GM12878 (cell line): ENCODE measurements around the gene MUC5AC. TPM values are rescaled to one million over a fixed set of nuclear protein-coding genes. Genes with fewer than 3 reads are reported as not detected.

Experiments used
- ATAC-seq: fragments of 200-7000 bp; cut with Tn5 transposase; 3 replicates; pipeline ENCODE4 v1.9.1; 2020; ENCODE audit warnings: mild to moderate bottlenecking, moderate library complexity
- BruUV-seq: library from RNA; stranded (reverse); fragments of 400-500 nt; replicated peaks from 2 replicates; lab custom pipeline; 2021; lab: Mats Ljungman, UMichigan
- CTCF ChIA-PET: fragments of 300-600 bp; sonication (Branson Sonifier 250); formaldehyde crosslinking; extraction: SDS; loops from one replicate; lab custom pipeline; 2021; ENCODE audit warnings: inconsistent platforms; lab: Yijun Ruan, JAX
- POLR2A ChIA-PET: fragments of 350-600 bp; formaldehyde crosslinking; extraction: SDS; loops from one replicate; lab custom pipeline; 2021; ENCODE audit warnings: inconsistent platforms; lab: Charles Lee
- RAD21 ChIA-PET: fragments of 300-600 bp; sonication (Branson Sonifier 250); formaldehyde crosslinking; loops from one replicate; lab custom pipeline; 2023; ENCODE audit warnings: antibody characterized with exemption; ENCODE audit not compliant: unreplicated experiment; lab: Charles Lee
- SMC1A ChIA-PET: fragments of 300-600 bp; sonication (Branson Sonifier 250); formaldehyde crosslinking; loops from one replicate; lab custom pipeline; 2023; ENCODE audit not compliant: unreplicated experiment, uncharacterized antibody; lab: Charles Lee
- DNase-seq: peaks from one replicate; pipeline ENCODE4 v3.0.0-alpha.2; 2011; ENCODE audit warnings: low read depth, low spot score
- FAIRE-seq: peaks from 3 replicates; lab custom pipeline; 2011; peaks lifted over from hg19 to GRCh38; lab: Jason Lieb, UNC
- H2AFZ ChIP-seq: 2 replicates; pipeline ENCODE4 v1.6.0; 2011; ENCODE audit warnings: low read depth, low read length, control low read depth; ENCODE audit not compliant: control insufficient read depth
- H3K27ac ChIP-seq: 2 replicates; pipeline ENCODE4 v1.5.1; 2011; ENCODE audit warnings: control low read depth; ENCODE audit not compliant: control insufficient read depth, insufficient read depth
- H3K27me3 ChIP-seq, 2 experiments: replicated peaks in 1 of 2; 2 replicates each; pipeline versions ENCODE4 v1.6.0 to v1.6.1; 2011; ENCODE audit warnings: low read length in 1 of 2; ENCODE audit not compliant: control insufficient read depth in 2 of 2, insufficient read depth in 2 of 2
- H3K36me3 ChIP-seq, 2 experiments: 2 replicates each; pipeline ENCODE4 v1.5.1; 2011; ENCODE audit warnings: low read length in 1 of 2; ENCODE audit not compliant: control insufficient read depth in 2 of 2, insufficient read depth in 2 of 2
- H3K4me1 ChIP-seq: 2 replicates; pipeline ENCODE4 v1.6.1; 2011; ENCODE audit warnings: mild to moderate bottlenecking, low read length, moderate library complexity, mixed read lengths; ENCODE audit not compliant: control insufficient read depth, insufficient read depth
- H3K4me2 ChIP-seq: 2 replicates; pipeline ENCODE4 v1.6.0; 2011; ENCODE audit warnings: control low read depth; ENCODE audit not compliant: control insufficient read depth, insufficient read depth
- H3K4me3 ChIP-seq: fragments of 200-600 bp; sonication (generic); 2 replicates; pipeline ENCODE4 v1.5.1; 2016
- H3K79me2 ChIP-seq: 2 replicates; pipeline ENCODE4 v1.6.0; 2011; ENCODE audit warnings: low read length; ENCODE audit not compliant: control insufficient read depth, insufficient read depth
- H3K9ac ChIP-seq: 2 replicates; pipeline ENCODE4 v1.8.0; 2011; ENCODE audit warnings: low read length, control low read depth, mixed read lengths; ENCODE audit not compliant: control insufficient read depth, insufficient read depth
- H3K9me3 ChIP-seq: replicated peaks from 3 replicates; pipeline ENCODE4 v1.5.1; 2011; ENCODE audit warnings: mild to moderate bottlenecking, low read length; ENCODE audit not compliant: control insufficient read depth, insufficient read depth
- H4K20me1 ChIP-seq: 2 replicates; pipeline ENCODE4 v1.6.0; 2011; ENCODE audit not compliant: control insufficient read depth, insufficient read depth
- ATF7 ChIP-seq: fragments of 450-650 bp; IDR thresholded peaks from 2 replicates; pipeline ENCODE4 v1.6.1; 2016; ENCODE audit warnings: low read depth, mild to moderate bottlenecking
- CBX5 ChIP-seq: sonication (generic); IDR thresholded peaks from 2 replicates; pipeline ENCODE4 v1.6.1; 2016; ENCODE audit warnings: low read depth, moderate library complexity, mild to moderate bottlenecking, inconsistent platforms
- CEBPB ChIP-seq, 2 experiments: fragments of 150-350 bp in 1 of 2; IDR thresholded peaks; 2 replicates each; pipeline ENCODE4 v1.6.1; 2012 to 2014; ENCODE audit warnings: low read depth in 2 of 2, low read length in 2 of 2, borderline replicate concordance in 1 of 2, inconsistent platforms in 1 of 2
- CREM ChIP-seq: IDR thresholded peaks from 2 replicates; pipeline ENCODE4 v1.6.1; 2014; ENCODE audit warnings: antibody characterized with exemption, low read depth
- EGR1 ChIP-seq, 2 experiments: IDR thresholded peaks; 1 replicate in 1 of 2; 2 replicates in 1 of 2; pipeline ENCODE4 v1.6.1; 2011 to 2012; ENCODE audit warnings: low read depth in 2 of 2, low read length in 2 of 2, borderline replicate concordance in 1 of 2, mild to moderate bottlenecking in 1 of 2, moderate library complexity in 1 of 2
- KLF5 ChIP-seq: fragments of 450-650 bp; IDR thresholded peaks from 2 replicates; pipeline ENCODE4 v1.6.1; 2014; ENCODE audit warnings: mild to moderate bottlenecking; ENCODE audit not compliant: partially characterized antibody
- LARP7 ChIP-seq: fragments of 450-650 bp; IDR thresholded peaks from 2 replicates; pipeline ENCODE4 v1.6.1; 2017; ENCODE audit warnings: mild to moderate bottlenecking
- NR2C2 ChIP-seq: IDR thresholded peaks from 2 replicates; pipeline ENCODE4 v1.6.1; 2011; ENCODE audit warnings: borderline replicate concordance, low read depth; ENCODE audit not compliant: control insufficient read depth, insufficient read length
- NRF1 ChIP-seq: conservative IDR thresholded peaks from 2 replicates; pipeline ENCODE4 v1.6.1; 2011; ENCODE audit warnings: mild to moderate bottlenecking, low read depth, low read length, improper control_type of control experiment
- RELB ChIP-seq: fragments of 450-650 bp; IDR thresholded peaks from 2 replicates; pipeline ENCODE4 v1.6.1; 2017; ENCODE audit warnings: low read depth, mild to moderate bottlenecking, moderate library complexity
- SMAD1 ChIP-seq: fragments of 450-650 bp; IDR thresholded peaks from 2 replicates; pipeline ENCODE4 v1.6.1; 2018; ENCODE audit warnings: mild to moderate bottlenecking, low read depth; ENCODE audit not compliant: partially characterized antibody
- SP1 ChIP-seq: IDR thresholded peaks from one replicate; pipeline ENCODE4 v1.6.1; 2011; ENCODE audit warnings: low read depth, low read length
- ZBTB11 ChIP-seq: fragments of 450-650 bp; formaldehyde crosslinking; IDR thresholded peaks from 2 replicates; pipeline ENCODE4 v1.5.0; 2022; ENCODE audit warnings: mild to moderate bottlenecking, missing genetic modification characterization
- ZNF207 ChIP-seq: fragments of 450-650 bp; IDR thresholded peaks from 2 replicates; pipeline ENCODE4 v1.6.1; 2014; ENCODE audit warnings: antibody characterized with exemption, mild to moderate bottlenecking, borderline replicate concordance
- ZNF384 ChIP-seq: IDR thresholded peaks from 2 replicates; pipeline ENCODE4 v1.6.1; 2012; ENCODE audit warnings: low read depth, mild to moderate bottlenecking, low read length, improper control_type of control experiment, borderline replicate concordance
- WGBS: methylation state at CpG from one replicate; pipeline ENCODE4 v1.1.6; 2016; ENCODE audit warnings: low lambda C conversion rate; ENCODE audit not compliant: insufficient replicate concordance, insufficient coverage; ENCODE audit errors: missing lambda C conversion rate; 5-methylcytosine and 5-hydroxymethylcytosine counted together
- in situ Hi-C: fragments of 300-500 bp; cut with MboI; formaldehyde crosslinking; loops from 9 replicates; pipeline ENCODE4 v1.14.3; 2018; ENCODE audit warnings: mixed read lengths
- intact Hi-C: fragments of 100-400 bp; cut with micrococcal nuclease; formaldehyde crosslinking; loops from one replicate; pipeline ENCODE4 v1.14.2; 2022; ENCODE audit not compliant: unreplicated experiment
- polyA plus RNA-seq, 11 experiments: library from polyadenylated mRNA; depleted of rRNA in 4 of 11; unstranded in 6 of 11; stranded (reverse) in 5 of 11; fragments of >200 nt; fragmentation: Nextera tagmentation in 4 of 11; fragmentation: Illumina TruSeq in 1 of 11; extraction: Ambion mirVana in 4 of 11; extraction: Trizol in 1 of 11; gene quantifications; 1 replicate in 1 of 11; 2 replicates in 10 of 11; pipeline versions ENCODE4 v1.2.1 to v1.2.3, GENCODE V29; 2011 to 2016; ENCODE audit warnings: inconsistent platforms in 2 of 11, missing spikeins in 2 of 11, low read depth in 1 of 11
- total RNA-seq, 4 experiments: library from RNA; depleted of rRNA in 3 of 4; stranded (reverse); fragments of >200 nt in 3 of 4; fragmentation: Illumina TruSeq in 1 of 4; extraction: Trizol in 1 of 4; gene quantifications; 2 replicates each; pipeline versions ENCODE4 v1.2.1 to v1.2.3, GENCODE V29; 2013 to 2021

The MUC5AC gene
- total and polyA plus RNA-seq, 10 of the 15 experiments (the other 5 are each of a cell fraction or from before 2014, with no cell fraction given) = under 0.01 to 0.01 TPM; not detected in 8

GRCh38 chr11:1123970-1124369 lies 33.8 kb upstream of the MUC5AC start (continued):
- no peak for TF ChIP-seq LARP7
- TF ChIP-seq SP1 = no peak
- no peak for TF ChIP-seq ATF7
- TF ChIP-seq SMAD1 = no peak
- TF ChIP-seq KLF5 = no peak
- TF ChIP-seq NRF1 = no peak
- TF ChIP-seq, all 136 proteins: peak for 0

GRCh38 chr11:1125803-1126202 lies 31.9 kb upstream of the MUC5AC start:
- SMC1A ChIA-PET = no interaction called here
- Histone ChIP-seq H3K4me3 (no peak overlapping the region), H3K79me2 (no peaks in the 10 kb centered on the region), H4K20me1 (no peaks in the 10 kb centered on the region), H3K9me3 (no peaks in the 10 kb centered on the region), H3K4me1 (no peaks in the 10 kb centered on the region), H3K4me2 (no peak overlapping the region), H3K36me3 (no peaks in the 10 kb centered on the region), H3K27ac (no peak overlapping the region), H3K27me3 (no peaks in the 10 kb centered on the region), H3K9ac (no peak overlapping the region), H2AFZ (no peak overlapping the region)
- FAIRE-seq = no peak
- RAD21 ChIA-PET = no interaction called here
- no peak for DNase-seq
- in situ Hi-C loops = no loop called here
- POLR2A ChIA-PET = no interaction called here
- ATAC-seq = no peak
- TF ChIP-seq CEBPB (IDR thresholded peaks at IDR 0.05; ENCODE audit: borderline replicate concordance in 1 of 2, low read depth in 2 of 2, low read length in 2 of 2) (no peak), RELB (no peak), CBX5 (no peak), ZNF384 (no peak), ZBTB11 (CRISPR knock-in tag) (no peak), ZNF207 (no peak), CREM (no peak), NR2C2 (no peak), EGR1 (IDR thresholded peaks at IDR 0.05; ENCODE audit: borderline replicate concordance in 1 of 2, low read depth in 2 of 2, low read length in 2 of 2) (no peak)
- WGBS = 69% methylated on average over 9 of the region's 9 CpGs
- no TSS peak for BruUV-seq
- CTCF ChIA-PET = no interaction called here
- intact Hi-C loops = no loop called here
